ENCODE measurements around the gene NRCAM. TPM values are rescaled to one million over a fixed set of nuclear protein-coding genes. Genes with fewer than 3 reads are reported as not detected.

NRCAM gene
- total and polyA plus RNA-seq, 12 donors = 71.6 to 222 (median 148) TPM

GRCh38 chr7:108367946-108368345 lies 88.3 kb downstream of the NRCAM start:
- no peak for DNase-seq
- Histone ChIP-seq H3K36me3 (replicated peaks in 1 of 2) (no peaks in the 10 kb centered on the region), H3K4me1 (replicated peaks in 1 of 2) (peaks cover 0 to 6% of the 10 kb centered on the region in 2 donors), H3K27me3 (no peaks in the 10 kb centered on the region), H3K4me3 (no peak overlapping the region), H3K9me3 (replicated peaks in 1 of 3) (no peaks in the 10 kb centered on the region), H3K27ac (no peak overlapping the region)
- TF ChIP-seq POLR2A (IDR thresholded peaks at IDR 0.05) = no peak
- TF ChIP-seq, protein P1, sequence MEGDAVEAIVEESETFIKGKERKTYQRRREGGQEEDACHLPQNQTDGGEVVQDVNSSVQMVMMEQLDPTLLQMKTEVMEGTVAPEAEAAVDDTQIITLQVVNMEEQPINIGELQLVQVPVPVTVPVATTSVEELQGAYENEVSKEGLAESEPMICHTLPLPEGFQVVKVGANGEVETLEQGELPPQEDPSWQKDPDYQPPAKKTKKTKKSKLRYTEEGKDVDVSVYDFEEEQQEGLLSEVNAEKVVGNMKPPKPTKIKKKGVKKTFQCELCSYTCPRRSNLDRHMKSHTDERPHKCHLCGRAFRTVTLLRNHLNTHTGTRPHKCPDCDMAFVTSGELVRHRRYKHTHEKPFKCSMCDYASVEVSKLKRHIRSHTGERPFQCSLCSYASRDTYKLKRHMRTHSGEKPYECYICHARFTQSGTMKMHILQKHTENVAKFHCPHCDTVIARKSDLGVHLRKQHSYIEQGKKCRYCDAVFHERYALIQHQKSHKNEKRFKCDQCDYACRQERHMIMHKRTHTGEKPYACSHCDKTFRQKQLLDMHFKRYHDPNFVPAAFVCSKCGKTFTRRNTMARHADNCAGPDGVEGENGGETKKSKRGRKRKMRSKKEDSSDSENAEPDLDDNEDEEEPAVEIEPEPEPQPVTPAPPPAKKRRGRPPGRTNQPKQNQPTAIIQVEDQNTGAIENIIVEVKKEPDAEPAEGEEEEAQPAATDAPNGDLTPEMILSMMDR (IDR thresholded peaks at IDR 0.05) = no peak
- intact Hi-C loops (cut with DNase I) = no loop called here
- WGBS, 4 donors = 64 to 78% (median 74%) methylated on average over 6 of the region's 6 CpGs

- intact Hi-C loops (cut with DNase I) = no loop called here
- Histone ChIP-seq H3K9me3 (replicated peaks in 1 of 3) (no peaks in the 10 kb centered on the region), H3K36me3 (replicated peaks in 1 of 2) (no peaks in the 10 kb centered on the region), H3K27me3 (no peaks in the 10 kb centered on the region), H3K27ac (no peak overlapping the region), H3K4me3 (no peak overlapping the region), H3K4me1 (replicated peaks in 1 of 2) (peaks cover 0 to 6% of the 10 kb centered on the region in 2 donors)
- TF ChIP-seq, protein P1 (IDR thresholded peaks at IDR 0.05) = no peak
- TF ChIP-seq POLR2A (IDR thresholded peaks at IDR 0.05) = no peak
- no peak for DNase-seq
Observed at GRCh38 chr7:108367314-108367713, 88.9 kb downstream of the NRCAM start.

GRCh38 chr7:108363659-108364058 lies 92.6 kb downstream of the NRCAM start:
- intact Hi-C loops (cut with DNase I) = no loop called here
- no peak overlapping the region for H3K27ac ChIP-seq
- H3K9me3 ChIP-seq (replicated peaks in 1 of 3) = no peaks in the 10 kb centered on the region
- no peaks in the 10 kb centered on the region for H3K27me3 ChIP-seq
- TF ChIP-seq, protein P1 (IDR thresholded peaks at IDR 0.05) = no peak
- no peak for TF ChIP-seq POLR2A (IDR thresholded peaks at IDR 0.05)
- no peaks in the 10 kb centered on the region for H3K36me3 ChIP-seq (replicated peaks in 1 of 2)
- DNase-seq = no peak
- H3K4me3 ChIP-seq = no peak overlapping the region
- H3K4me1 ChIP-seq (replicated peaks in 1 of 2) = no peaks in the 10 kb centered on the region

DNA sequence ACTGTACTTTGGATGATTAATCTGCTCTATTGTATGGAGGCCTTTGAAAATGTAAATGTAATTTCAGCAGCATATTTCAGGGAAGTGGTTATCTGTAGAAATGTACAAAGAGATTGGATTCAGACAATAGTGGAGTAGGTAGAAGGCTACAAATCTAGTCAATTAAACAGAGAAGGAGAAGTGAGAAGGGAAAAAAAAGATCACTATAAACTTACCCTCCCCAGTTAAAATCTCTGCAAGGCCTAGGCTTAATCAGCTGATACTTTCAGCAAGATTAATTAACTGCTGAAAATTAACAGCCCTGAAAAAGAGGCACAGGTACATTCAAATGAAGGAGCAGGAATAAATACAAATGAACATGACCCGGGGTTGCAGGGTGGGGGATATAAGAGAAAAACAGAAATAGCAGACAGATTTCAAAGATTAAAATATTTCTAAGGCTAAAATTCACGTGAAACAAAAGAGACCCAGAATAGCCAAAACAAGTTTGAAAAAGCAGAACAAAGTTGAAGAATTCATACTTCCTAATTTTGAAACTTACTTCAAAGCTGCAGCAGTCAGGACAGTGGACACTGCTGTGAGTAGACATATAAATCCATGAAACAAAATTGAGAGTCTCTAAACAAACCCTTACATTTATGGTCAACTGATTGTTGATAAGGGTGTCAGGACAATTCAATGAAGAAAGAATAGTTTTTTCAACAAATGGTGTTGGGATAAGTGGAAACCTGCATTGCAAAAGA lies 96.0 kb downstream of the NRCAM start:
- WGBS, 4 donors = 65 to 78% (median 72%) methylated on average over 2 of the region's 2 CpGs

More for the DNA sequence above, 96.0 kb downstream of the NRCAM start:
- Histone ChIP-seq H3K4me3 (no peak overlapping the region), H3K9me3 (replicated peaks in 1 of 3) (no peaks in the 10 kb centered on the region), H3K27me3 (no peaks in the 10 kb centered on the region), H3K36me3 (replicated peaks in 1 of 2) (no peaks in the 10 kb centered on the region), H3K4me1 (replicated peaks in 1 of 2) (no peaks in the 10 kb centered on the region), H3K27ac (no peak overlapping the region)
- no peak for DNase-seq
- no peak for TF ChIP-seq POLR2A (IDR thresholded peaks at IDR 0.05)
- TF ChIP-seq, protein P1 (IDR thresholded peaks at IDR 0.05) = no peak
- intact Hi-C loops (cut with DNase I) = no loop called here

Measured in adrenal gland (tissue), 12 donors.